GM12864 (cell line): Measurements from ENCODE around the gene STXBP4.

Experiments used
- DNase-seq: peaks from one replicate; pipeline ENCODE4 v3.0.0-alpha.2; 2011; ENCODE audit warnings: low read depth
- H3K4me3 ChIP-seq: 2 replicates; pipeline ENCODE4 v1.5.1; 2011; ENCODE audit warnings: mild to moderate bottlenecking, low read depth, low read length, control low read depth
- TF ChIP-seq, protein P1 (sequence below): IDR thresholded peaks from 2 replicates; pipeline ENCODE4 v1.5.1; 2011; ENCODE audit warnings: low read depth, mild to moderate bottlenecking, moderate library complexity, low read length, control low read depth, inconsistent platforms; ENCODE audit errors: missing control alignments

Gene STXBP4

DNA sequence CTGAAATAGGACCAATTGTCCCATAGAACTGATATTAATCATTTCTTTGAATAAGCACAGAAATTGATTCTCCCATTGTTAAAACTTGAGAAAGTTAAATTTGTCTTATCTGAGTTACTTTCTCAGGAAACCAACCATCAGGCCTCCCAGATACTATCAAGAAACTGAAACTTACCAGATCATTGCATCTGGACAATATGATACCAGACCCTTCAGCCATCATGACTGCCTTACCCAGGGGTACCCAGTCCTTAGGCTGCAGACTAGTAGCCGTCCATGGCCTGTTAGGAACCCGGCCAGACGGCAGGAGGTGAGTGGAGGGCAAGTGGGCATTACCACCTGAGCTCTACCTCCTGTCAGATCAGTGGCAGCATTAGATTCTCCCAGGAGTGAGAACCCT lies 7.8 kb downstream of the STXBP4 start:
- TF ChIP-seq, protein P1, sequence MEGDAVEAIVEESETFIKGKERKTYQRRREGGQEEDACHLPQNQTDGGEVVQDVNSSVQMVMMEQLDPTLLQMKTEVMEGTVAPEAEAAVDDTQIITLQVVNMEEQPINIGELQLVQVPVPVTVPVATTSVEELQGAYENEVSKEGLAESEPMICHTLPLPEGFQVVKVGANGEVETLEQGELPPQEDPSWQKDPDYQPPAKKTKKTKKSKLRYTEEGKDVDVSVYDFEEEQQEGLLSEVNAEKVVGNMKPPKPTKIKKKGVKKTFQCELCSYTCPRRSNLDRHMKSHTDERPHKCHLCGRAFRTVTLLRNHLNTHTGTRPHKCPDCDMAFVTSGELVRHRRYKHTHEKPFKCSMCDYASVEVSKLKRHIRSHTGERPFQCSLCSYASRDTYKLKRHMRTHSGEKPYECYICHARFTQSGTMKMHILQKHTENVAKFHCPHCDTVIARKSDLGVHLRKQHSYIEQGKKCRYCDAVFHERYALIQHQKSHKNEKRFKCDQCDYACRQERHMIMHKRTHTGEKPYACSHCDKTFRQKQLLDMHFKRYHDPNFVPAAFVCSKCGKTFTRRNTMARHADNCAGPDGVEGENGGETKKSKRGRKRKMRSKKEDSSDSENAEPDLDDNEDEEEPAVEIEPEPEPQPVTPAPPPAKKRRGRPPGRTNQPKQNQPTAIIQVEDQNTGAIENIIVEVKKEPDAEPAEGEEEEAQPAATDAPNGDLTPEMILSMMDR: no peak
- no peak overlapping the region for H3K4me3 ChIP-seq

DNA sequence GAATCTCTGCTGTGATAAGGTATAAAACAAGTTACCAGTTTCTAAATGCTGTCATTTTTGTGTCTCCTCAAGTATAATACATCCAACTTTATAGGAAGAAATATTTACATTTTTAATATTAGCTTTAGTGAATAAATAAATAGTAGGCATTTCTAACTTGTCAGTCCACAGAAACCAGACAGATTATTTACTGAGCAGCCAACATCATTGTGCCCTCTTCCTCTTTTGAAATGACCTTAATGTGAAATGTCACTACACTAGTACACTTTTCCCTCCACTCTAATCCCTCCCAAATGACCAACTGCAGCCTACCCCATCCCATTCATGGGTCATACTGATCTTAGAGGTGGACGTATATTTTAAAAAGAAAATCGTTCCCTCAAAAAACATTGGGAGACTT lies 9.2 kb downstream of the STXBP4 start:
- no peak overlapping the region for H3K4me3 ChIP-seq
- DNase-seq: no peak
- TF ChIP-seq, protein P1: no peak

More for the DNA sequence above, 7.8 kb downstream of the STXBP4 start:
- DNase-seq: no peak

DNA sequence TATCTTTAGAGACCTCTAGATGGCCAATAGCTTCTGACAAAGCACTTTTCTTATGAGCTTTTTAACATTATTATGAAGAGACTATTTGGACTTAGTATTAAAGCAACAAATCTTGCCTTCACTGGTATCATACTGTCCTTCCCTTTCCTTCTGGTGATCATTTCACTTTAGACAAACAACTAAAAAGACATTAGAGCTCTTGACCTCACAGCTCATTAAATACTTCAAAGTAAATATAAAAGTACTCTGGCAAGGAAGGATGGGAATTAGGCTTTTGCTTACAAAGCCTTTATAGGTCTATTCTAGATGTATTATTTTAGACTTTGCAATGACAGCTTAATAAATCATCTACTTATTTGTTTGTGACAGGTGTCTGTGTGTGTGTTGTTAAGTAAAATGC lies 11.1 kb downstream of the STXBP4 start:
- TF ChIP-seq, protein P1: no peak
- no peak for DNase-seq
- no peak overlapping the region for H3K4me3 ChIP-seq

DNA sequence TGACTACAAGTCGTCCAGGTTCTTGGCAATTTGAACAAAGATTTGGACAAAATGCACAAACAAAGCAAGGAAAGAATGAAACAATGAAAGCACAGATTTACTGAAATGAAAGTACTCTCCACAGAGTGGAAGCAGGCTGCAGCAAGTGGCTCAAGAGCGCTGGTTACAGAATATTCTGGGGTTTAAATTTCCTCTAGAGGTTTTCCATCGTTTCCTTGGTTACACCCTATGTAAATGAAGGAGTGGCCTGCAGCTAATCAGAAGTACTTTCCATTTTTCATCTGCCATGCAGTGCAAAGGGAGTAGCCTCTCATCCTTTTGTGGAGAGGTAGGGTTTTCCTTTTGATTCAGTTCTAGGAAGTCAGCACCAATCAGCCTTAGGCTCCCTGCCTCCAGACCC lies 11.8 kb downstream of the STXBP4 start:
- H3K4me3 ChIP-seq: no peak overlapping the region
- DNase-seq: no peak
- TF ChIP-seq, protein P1: no peak

DNA sequence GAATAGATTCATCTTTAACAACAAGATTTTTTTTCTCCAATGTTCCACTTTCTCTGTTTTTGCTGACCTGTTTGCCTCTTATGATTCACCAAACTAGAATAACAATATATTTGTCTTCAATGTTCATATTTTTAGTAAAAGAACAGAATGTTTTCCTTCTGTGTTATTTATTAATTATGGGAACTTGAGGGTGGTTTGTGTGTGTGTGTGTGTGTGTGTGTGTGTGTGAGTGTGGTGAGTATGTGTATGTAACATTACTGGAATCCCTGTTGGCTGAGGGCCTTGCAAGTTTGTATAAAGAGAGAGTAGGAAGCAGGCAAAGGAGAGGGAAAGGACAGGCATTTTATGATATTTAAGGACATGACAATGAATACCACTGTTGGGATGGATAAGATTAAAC lies 13.8 kb downstream of the STXBP4 start:
- TF ChIP-seq, protein P1: no peak
- H3K4me3 ChIP-seq: no peak overlapping the region
- DNase-seq: no peak

DNA sequence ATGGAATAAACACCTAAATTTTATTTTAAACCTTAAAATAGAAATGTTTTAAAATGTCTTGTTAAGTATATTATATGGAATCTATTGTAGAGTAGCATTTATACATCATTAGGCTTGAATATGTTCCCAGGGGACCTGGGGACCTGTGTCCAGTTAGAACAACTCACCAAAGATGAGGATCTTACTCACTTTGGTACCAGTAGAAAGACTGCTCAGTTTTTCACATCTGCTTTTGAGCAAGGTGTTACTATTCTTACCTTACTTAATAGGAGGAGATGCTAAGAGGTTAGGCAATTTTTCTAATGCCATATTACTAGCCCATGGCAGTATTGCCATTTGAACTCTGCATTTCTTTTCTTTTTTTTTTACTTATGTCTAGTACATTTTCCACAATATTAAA lies 14.7 kb downstream of the STXBP4 start:
- H3K4me3 ChIP-seq: no peak overlapping the region
- no peak for DNase-seq
- TF ChIP-seq, protein P1: no peak

DNA sequence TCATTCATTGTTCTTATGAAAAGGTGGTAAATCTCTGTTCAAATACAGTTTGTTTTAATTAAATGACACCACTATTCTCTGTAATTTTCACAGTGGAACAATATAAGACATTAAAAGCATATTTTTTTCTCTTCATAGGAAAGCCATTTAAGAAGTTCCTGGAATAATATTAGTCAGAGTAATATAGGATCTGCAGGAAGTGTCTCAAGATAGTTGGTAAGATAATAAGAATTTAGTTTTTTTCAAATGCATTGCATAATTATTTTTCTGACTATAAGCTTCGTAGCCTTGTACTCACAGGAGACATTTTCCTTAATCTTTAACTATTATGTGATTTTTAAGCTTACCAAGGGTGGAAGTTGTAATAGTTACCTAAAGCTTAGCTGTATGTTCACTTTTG lies 16.9 kb downstream of the STXBP4 start:
- TF ChIP-seq, protein P1: no peak
- DNase-seq: no peak

More for the DNA sequence above, 16.9 kb downstream of the STXBP4 start:
- no peak overlapping the region for H3K4me3 ChIP-seq
